Activated naive CD4-positive, alpha-beta T cell treated with anti-CD3 and anti-CD28 coated beads, Interleukin-2, amount 50 U/mL, for 16 hours (primary cell): Measurements from ENCODE around the gene SPON1.
"Not testable (repeated sequence)": the region's sequence is repeated elsewhere in the genome, so short reads cannot be mapped to it uniquely, and the experiment has no call there.

ENCODE experiments used
- DNase-seq: peaks from one replicate; pipeline ENCODE4 v3.0.0-alpha.2; 2020

Gene SPON1

GRCh38 chr11:14090631-14091030, 128.1 kb downstream of the SPON1 start:
- DNase-seq = not testable (repeated sequence)

DNA sequence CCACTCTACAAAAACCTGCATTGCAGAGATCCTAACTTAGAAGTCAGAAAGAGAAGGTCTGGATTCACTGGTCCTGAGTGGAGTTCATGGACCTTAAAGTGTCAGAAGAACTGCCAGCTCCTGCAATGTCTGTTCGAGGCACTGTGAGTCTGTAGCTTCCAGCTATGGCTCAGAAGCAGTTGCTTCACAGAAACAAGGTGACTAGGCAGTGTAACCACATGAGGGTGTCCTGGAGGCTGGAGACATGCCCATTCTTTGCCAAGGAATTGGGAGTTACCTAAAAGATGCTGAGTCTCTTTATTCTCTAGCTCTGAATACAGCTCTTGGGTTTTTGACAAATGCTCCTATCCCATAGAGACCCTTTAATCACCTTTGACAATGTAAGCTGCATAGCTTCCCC, 130.5 kb downstream of the SPON1 start:
- no peak for DNase-seq

DNA sequence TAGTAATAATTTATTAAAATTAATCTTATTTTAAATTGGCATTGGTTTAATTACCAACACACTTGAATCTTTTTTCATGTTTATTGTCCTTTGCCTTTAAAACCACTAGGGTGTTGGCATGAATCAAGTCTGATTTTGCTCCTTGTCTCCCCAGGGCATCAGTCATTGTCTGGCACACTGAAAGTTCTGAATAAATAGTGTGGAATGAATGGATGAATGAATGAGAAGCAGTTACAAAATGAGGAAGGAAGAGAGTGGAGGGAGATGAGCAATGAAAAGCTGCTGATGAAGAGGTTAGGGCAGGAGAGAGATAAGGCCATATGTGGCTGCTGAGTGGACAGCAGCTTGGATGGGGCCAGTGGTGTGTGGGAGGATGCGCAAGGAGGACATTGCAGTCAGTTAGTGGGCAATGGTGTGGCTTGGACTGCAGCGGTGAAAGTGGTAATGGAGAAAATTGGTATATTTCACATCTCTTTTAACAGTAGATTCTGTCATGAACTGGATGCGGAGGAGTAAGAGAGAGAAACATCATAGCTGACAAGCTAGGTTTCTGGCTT, 132.0 kb downstream of the SPON1 start:
- no peak for DNase-seq

- no peak for DNase-seq
These were observed 133.4 kb downstream of the SPON1 start for GRCh38 chr11:14095882-14096281.

- no peak for DNase-seq
These were observed 134.1 kb downstream of the SPON1 start for GRCh38 chr11:14096606-14097005.

- no peak for DNase-seq
These were observed 138.9 kb downstream of the SPON1 start for GRCh38 chr11:14101388-14101787.

DNA sequence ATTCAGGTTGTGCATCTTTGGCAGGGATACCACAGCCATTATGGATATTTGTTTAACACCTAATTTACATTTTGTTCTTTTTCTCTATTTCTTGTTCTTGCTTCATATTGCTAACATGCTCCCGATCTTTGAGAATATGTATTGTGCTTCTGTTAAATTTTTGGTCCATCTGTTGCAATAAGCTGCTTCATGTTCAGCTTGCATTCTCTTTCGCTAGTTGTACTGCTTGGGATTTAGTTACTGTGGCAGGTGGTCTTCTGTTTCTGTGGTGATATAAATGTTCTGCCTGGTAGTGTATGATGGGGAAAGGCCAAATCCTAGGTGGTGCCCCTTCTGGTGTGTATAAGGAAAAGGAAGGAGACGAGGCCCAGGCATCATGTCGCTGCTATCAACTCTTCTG, 140.2 kb downstream of the SPON1 start:
- DNase-seq = no peak

GRCh38 chr11:14105446-14105845, 142.9 kb downstream of the SPON1 start:
- no peak for DNase-seq

DNA sequence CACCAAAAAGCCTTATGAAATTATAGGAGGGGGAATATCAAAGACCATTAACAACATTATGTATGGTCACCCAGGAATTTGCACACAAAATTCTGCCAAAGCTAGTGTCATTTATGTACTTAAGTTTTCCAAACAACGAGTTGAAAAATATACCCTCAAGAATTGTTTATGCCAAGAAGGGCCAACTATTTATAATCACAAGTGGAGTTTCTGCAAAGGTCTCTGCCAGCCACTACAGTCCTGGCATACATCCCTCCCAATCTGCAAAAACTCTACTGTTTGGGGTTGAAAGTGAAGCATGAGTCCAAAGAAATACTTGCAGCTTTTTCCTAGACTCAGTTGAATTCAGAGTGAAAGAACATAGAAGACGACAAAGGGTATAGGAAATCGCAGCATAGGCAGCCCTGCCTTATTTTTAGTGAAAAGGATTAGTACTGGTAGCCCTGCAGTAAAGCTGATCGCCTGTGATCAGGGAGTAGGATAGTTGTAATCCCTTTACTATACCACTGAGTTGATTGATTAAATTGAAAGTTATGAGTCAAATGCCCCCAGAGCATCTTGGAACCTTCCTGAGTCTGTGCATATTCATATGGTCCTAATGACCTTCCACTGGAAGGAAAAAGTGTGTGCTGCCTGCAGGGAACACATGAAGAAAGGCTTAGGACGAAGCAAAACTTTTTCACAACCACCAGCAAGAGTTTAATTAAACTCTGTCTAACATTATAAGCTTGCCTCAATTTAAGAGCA, 144.0 kb downstream of the SPON1 start:
- DNase-seq = no peak

GRCh38 chr11:14107050-14107430, 144.5 kb downstream of the SPON1 start:
- DNase-seq = no peak

DNA sequence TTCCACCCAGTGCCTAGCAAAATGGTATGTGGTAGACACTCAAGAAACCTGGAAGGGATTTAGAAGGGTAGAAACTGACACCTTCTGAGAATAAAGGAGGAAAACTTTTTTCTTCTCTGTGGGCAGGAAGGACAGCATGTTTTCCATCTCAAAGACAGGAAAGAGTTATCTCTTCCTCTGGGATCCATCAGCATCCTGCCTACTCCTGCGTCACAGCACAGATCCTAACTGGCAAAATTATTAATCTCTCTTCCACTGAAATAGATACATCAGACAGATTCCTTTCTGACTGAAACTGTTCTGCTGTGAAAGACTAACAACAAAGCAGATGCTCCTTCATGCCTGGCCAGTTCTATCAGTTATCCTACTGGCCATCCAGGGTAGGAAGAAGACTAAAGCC, 147.2 kb downstream of the SPON1 start:
- DNase-seq = no peak

- no peak for DNase-seq
These were observed 148.1 kb downstream of the SPON1 start for GRCh38 chr11:14110629-14111028.

GRCh38 chr11:14111496-14111895, 149.0 kb downstream of the SPON1 start:
- DNase-seq = no peak

GRCh38 chr11:14112721-14113120, 150.2 kb downstream of the SPON1 start:
- no peak for DNase-seq

GRCh38 chr11:14114269-14114668, 151.7 kb downstream of the SPON1 start:
- DNase-seq = no peak

GRCh38 chr11:14114786-14115185, 152.3 kb downstream of the SPON1 start:
- no peak for DNase-seq

DNA sequence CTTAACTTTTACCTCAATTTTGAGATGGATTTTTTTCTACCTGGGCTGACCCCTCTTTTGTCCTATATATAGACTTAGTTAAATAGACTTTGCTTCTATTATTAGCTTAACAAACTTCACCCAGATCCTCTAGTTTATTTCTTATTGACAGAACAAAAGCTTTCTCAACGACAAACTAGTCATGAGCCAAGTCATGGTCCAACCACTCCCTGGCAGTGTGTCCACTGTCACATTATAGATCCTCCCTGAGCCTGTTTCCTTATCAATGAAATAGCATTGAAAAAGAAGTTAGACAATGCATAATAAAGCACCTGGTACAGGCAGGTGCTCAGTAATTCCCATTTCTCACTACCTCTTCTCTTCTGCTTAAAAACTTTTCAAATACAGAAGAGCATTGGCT, 155.1 kb downstream of the SPON1 start:
- DNase-seq = no peak

- DNase-seq = no peak
These were observed 155.5 kb downstream of the SPON1 start for GRCh38 chr11:14118072-14118471.

- no peak for DNase-seq
These were observed 156.8 kb downstream of the SPON1 start for GRCh38 chr11:14119357-14119756.

GRCh38 chr11:14124350-14124749, 161.8 kb downstream of the SPON1 start:
- DNase-seq = no peak

DNA sequence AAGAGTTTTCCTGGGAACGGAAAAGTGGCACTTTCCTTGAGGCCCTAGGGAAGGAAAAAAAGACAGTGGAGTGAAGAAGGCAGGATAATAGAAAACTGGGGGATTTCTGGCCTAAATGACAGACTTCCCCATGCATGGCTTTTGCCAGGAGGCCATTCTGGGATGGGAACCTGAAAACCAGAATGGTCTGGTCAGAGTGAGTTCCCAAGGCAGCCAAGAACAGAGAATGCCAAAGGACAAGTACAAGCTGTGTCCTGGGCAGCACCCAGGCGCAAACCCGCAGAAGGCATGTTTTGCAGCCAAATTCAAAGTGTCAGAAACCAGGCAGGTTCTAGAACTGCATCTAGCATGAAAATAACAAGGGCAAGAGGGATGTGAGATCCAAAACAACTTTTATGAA, 162.4 kb downstream of the SPON1 start:
- no peak for DNase-seq

GRCh38 chr11:14125529-14125928, 163.0 kb downstream of the SPON1 start:
- DNase-seq = no peak

DNA sequence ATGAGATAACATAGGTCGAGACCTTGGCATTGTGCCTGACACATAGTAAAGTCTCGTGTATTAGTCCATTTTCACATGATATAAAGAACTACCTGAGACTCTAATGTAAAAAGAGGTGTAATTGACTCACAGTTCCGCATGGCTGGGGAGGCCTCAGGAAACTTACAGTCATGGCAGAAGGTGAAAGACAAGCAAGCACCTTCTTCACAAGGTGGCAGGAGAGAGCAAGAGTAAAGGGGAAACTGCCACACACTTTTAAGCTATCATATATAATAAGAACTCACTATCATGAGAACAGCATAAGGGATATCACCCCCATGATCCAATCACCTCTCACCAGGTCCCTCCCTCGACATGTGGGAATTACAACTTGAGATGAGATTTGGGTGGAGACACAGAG, 165.2 kb downstream of the SPON1 start:
- no peak for DNase-seq

DNA sequence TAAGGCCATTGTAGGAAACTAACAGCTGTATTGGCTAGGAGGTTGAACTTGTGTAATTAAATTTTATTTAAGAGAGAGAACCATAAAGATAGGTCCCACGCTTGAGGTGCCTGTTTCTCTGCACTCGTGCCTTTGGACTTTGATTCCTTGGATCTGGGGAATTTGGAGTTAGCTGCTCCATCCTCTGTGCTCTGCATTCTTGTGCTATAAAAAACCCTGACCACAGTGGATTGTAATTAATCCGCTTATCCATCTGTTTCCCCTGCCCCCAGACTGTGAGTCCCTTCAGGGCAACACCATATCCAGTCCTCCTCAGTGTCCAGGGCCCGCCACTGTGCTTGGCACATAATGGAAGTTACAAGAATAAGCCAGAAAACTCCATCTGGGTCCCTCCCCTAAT, 169.8 kb downstream of the SPON1 start:
- no peak for DNase-seq

DNA sequence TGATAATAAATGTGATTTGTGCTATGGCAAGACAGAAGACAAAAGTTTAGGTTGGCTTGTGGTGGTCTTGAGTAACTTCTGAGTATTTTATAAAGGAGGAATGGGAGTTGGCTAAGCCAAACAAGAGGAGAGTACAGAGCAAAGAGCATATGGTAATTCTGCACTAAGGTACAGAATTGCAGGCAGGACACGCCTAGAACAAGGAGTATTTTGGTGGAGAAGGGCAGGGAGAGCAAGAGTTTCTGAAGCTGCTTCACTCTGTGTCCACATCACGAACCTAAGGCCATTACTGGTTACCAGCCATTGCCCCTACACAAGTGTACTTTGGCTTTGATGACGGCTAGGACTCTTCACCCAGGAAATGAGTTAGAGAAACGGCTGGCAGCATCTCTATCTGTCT, 170.9 kb downstream of the SPON1 start:
- no peak for DNase-seq
